Endothelial cell of umbilical vein (primary cell): ENCODE data around the gene GPRC5D.

ENCODE experiments used
- CTCF ChIP-seq, 2 donors: IDR thresholded peaks; 1 replicate in 1 of 2; 2 replicates in 1 of 2; pipeline ENCODE4 v1.5.1; 2011; ENCODE audit warnings: low read length in 2 of 2, mild to moderate bottlenecking in 2 of 2, moderate library complexity in 2 of 2, control low read depth in 1 of 2, inconsistent platforms in 1 of 2, low read depth in 1 of 2; ENCODE audit not compliant: insufficient read depth in 1 of 2; ENCODE audit errors: extremely low read depth in 1 of 2
- EZH2 ChIP-seq: IDR thresholded peaks from 2 replicates; pipeline ENCODE4 v1.6.1; 2012; ENCODE audit warnings: borderline replicate concordance, low read depth, mild to moderate bottlenecking, moderate library complexity, low read length, inconsistent platforms; ENCODE audit not compliant: severe bottlenecking
- GATA2 ChIP-seq: IDR thresholded peaks from 2 replicates; pipeline ENCODE4 v1.7.0; 2011; ENCODE audit warnings: low read depth, mild to moderate bottlenecking, moderate library complexity, mixed read lengths, low read length; ENCODE audit not compliant: insufficient read length, insufficient read depth
- JUN ChIP-seq: IDR thresholded peaks from 2 replicates; pipeline ENCODE4 v1.6.1; 2011; ENCODE audit warnings: borderline replicate concordance, low read depth; ENCODE audit not compliant: insufficient read length, insufficient read depth
- MAX ChIP-seq: IDR thresholded peaks from 2 replicates; pipeline ENCODE4 v1.6.1; 2011; ENCODE audit not compliant: insufficient read depth, insufficient read length
- MYC ChIP-seq: IDR thresholded peaks from one replicate; pipeline ENCODE4 v1.6.1; 2011; ENCODE audit warnings: mild to moderate bottlenecking, low read depth, low read length
- POLR2A ChIP-seq: IDR thresholded peaks from 2 replicates; pipeline ENCODE4 v1.6.1; 2012; ENCODE audit warnings: low read depth, mild to moderate bottlenecking, control low read depth, low read length
- POLR2AphosphoS5 ChIP-seq: IDR thresholded peaks from 2 replicates; pipeline ENCODE4 v1.6.1; 2012; ENCODE audit warnings: low read depth, mild to moderate bottlenecking, control low read depth, low read length, moderate library complexity; ENCODE audit not compliant: insufficient read depth

- TF ChIP-seq CTCF (IDR thresholded peaks at IDR 0.05; ENCODE audit: extremely low read depth in 1 of 2, insufficient read depth in 1 of 2, low read depth in 1 of 2, low read length in 2 of 2) = no peak
- no peak for TF ChIP-seq POLR2AphosphoS5
- TF ChIP-seq POLR2A = no peak
- no peak for TF ChIP-seq MAX
- no peak for TF ChIP-seq MYC
- no peak for TF ChIP-seq GATA2
- TF ChIP-seq EZH2 = no peak
- TF ChIP-seq JUN = no peak
Observed at GRCh38 chr12:12938541-12938940, 13.4 kb downstream of the GPRC5D start.
